GM20431 (cell line): ENCODE results near the gene NHSL2.
"Not testable (repeated sequence)": the region's sequence is repeated elsewhere in the genome, so short reads cannot be mapped to it uniquely, and the experiment has no call there.

ENCODE experiments used
- in situ Hi-C: fragments of 300-500 bp; cut with MseI, MboI; formaldehyde crosslinking; loops from one replicate; pipeline ENCODE4 v1.15.0; 2020; ENCODE audit warnings: low sequenced_read_pairs; ENCODE audit not compliant: unreplicated experiment

NHSL2 gene

GRCh38 chrX:71919886-71920285, 9.2 kb downstream of the NHSL2 start:
- in situ Hi-C loops: no loop called here

- in situ Hi-C loops: no loop called here
These were observed 12.0 kb downstream of the NHSL2 start for GRCh38 chrX:71922686-71923085.

DNA sequence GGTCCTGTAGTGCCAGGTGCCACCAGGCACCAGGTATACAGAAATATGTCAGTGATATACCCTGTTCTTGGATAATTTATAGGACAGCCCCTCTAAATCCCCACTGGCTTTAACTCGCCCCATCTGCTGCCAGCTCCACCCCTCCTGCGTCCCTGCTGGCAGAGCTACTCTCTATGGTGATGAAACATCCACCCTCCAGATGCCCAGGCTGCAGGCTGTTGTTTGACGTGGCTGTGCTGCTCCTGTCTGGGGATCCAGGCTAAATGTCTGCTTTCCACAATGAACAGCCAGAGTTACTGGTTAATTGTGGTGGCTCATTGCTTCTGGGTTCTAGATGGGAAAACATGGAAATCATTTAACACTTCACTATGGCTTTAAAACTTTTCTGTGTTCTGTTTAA, 12.9 kb downstream of the NHSL2 start:
- in situ Hi-C loops: no loop called here

GRCh38 chrX:71927040-71927439, 16.4 kb downstream of the NHSL2 start:
- in situ Hi-C loops: no loop called here

GRCh38 chrX:71928856-71929255, 18.2 kb downstream of the NHSL2 start:
- in situ Hi-C loops: no loop called here

- in situ Hi-C loops: no loop called here
These were observed 19.7 kb downstream of the NHSL2 start for GRCh38 chrX:71930298-71930697.

- in situ Hi-C loops: no loop called here
These were observed 24.8 kb downstream of the NHSL2 start for GRCh38 chrX:71935476-71935875.

GRCh38 chrX:71936632-71937031, 26.0 kb downstream of the NHSL2 start:
- in situ Hi-C loops: no loop called here

- in situ Hi-C loops: no loop called here
These were observed 27.7 kb downstream of the NHSL2 start for GRCh38 chrX:71938371-71938770.

GRCh38 chrX:71941145-71941544, 30.5 kb downstream of the NHSL2 start:
- in situ Hi-C loops: no loop called here

GRCh38 chrX:71941776-71942175, 31.1 kb downstream of the NHSL2 start:
- in situ Hi-C loops: no loop called here

- in situ Hi-C loops: no loop called here
These were observed 33.7 kb downstream of the NHSL2 start for GRCh38 chrX:71944369-71944768.

DNA sequence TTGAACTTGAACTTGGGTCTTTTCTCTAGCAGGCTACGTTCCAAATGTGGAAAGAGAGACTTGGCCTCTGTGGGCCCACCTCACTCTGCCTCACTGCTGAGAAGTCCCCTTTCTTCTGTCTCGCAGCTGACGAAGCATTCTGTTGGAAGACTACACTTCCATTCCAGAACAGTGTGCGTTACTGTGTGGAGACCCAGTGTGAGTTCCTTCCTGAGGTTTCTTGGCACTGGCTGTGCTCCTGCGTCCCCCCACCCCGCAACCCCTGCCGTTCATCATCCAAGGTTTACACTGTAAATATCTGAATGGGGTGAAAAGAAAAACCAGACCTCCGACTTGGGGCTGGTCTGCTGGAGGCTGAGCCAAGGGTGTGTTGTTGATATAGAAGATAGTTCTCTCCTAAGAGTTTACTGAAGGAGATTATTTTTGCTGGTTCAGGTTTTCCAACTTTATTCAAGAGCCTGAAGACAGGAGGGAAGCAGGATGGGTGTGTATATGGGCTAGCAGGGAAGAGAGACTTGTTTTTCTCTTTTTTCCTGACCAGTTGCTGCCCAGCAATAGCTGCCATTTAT, 34.7 kb downstream of the NHSL2 start:
- in situ Hi-C loops: no loop called here

GRCh38 chrX:71949363-71949762, 38.7 kb downstream of the NHSL2 start:
- in situ Hi-C loops: no loop called here

GRCh38 chrX:71949844-71950445, 39.3 kb downstream of the NHSL2 start:
- in situ Hi-C loops: no loop called here

- in situ Hi-C loops: no loop called here
These were observed 42.7 kb downstream of the NHSL2 start for GRCh38 chrX:71953391-71953790.

GRCh38 chrX:71953946-71954345, 43.3 kb downstream of the NHSL2 start:
- in situ Hi-C loops: no loop called here

DNA sequence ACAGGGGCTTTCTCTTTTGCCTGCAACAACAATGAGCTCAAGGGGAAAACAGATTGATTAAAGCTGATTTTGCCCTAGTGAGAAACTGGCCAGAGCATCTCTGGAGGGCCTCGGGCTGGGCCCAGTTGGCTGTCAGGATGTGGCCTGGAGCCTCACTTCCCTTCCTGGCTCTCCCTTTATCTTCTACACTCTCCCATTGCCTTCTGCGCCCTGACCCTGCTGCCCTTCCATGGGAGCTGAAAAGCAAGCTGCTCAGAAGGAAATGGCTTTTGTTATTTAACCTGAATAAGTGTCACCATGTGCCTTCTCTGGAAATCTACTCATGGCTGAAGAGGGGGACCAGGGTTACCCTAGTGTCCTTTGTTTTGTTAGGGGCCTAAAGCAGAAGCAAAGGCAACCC, 43.8 kb downstream of the NHSL2 start:
- in situ Hi-C loops: no loop called here

DNA sequence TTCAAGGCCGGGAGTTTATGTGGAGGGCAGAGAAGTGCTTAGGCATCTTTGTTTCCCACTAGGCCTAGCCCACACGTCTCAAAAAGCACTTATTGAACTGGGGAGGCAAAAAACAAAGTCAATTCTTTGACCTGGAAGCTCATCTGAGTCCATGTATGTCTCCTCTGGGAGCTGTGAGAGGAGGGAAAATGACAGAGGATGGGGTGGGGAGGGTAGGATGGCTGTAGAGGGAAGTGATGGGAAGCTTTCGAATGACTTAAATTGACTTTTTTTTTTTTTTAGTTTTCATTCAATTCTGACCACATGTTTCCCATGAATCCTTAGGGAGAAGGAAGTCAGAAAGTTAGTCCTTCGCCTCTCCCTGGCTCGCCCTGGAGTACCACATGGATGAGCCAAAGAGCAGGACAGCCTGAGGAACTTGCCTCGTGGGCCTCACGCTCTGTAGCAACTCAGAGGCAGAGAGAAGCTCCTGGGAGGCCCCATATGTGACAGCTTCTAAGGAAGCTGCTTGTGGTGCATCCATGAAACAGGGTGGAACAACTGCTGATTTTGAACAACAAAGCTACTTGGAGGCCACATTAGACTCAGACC, 45.0 kb downstream of the NHSL2 start:
- in situ Hi-C loops: no loop called here

DNA sequence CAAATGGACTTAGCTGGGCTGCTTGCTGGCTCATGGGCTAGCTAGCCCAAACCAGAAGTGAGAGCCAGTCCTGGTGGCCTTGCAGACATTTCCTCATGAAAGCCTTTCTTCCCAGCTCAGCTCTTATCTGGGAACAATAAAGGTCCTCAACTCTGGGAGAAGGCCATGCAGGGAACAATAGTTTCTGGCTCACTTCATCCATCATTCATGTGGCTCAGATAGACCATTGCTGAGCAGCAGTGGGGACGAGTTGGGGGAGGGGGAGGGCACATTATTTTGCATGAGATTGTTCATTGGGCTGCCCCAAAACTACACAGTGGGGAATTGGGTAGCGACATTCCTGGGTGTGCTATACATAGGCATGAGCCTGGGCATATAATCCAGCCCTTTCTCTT, 47.6 kb downstream of the NHSL2 start:
- in situ Hi-C loops: no loop called here

DNA sequence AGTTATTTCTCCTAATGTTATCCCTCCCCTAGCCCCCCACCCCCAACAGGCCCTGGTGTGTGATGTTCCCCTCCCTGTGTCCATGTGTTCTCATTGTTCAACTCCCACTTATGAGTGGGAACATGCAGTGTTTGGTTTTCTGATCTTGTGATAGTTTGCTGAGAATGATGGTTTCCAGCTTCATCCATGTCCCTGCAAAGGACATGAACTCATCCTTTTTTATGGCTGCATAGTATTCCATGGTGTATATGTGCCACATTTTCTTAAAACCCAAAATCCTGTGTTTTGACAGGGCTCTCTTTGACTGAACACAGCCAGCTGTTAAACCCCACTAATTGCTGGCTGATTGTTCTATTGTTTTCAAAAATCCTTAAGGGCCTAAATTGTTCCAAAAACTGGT, 53.5 kb downstream of the NHSL2 start:
- in situ Hi-C loops: not testable (repeated sequence)

DNA sequence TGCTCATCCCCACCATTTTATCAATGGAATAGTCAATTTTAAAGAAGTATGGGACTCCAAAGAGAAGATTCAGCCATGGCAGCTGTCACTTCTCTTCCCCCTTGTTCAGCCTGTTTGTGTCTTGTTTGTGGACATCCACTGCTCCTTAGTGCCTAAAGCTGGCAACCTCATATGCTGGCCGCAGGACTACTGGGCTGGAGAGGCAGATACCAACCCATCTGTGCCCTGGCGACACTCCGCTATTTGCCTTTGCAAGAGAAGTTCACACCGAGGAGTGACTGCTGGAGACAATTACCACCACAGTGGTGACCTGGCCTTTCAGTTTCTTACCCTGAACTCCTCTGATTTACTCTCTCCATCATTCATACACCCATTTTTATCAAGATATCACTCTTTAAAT, 64.3 kb downstream of the NHSL2 start:
- in situ Hi-C loops: no loop called here
